OCI-LY7 (cell line): Measurements from ENCODE around the gene PLXNB1.

ENCODE experiments used
- EZH2phosphoT487 ChIP-seq: fragments of 200-600 bp; sonication (generic); IDR thresholded peaks from 2 replicates; pipeline ENCODE4 v1.6.1; 2018; ENCODE audit warnings: low read depth, borderline replicate concordance, mild to moderate bottlenecking, mixed run types, antibody characterized with exemption, low read length, moderate library complexity, mixed read lengths
- TF ChIP-seq, protein P1 (sequence below): fragments of 200-600 bp; sonication (generic); conservative IDR thresholded peaks from 2 replicates; pipeline ENCODE4 v1.5.1; 2014; ENCODE audit warnings: mild to moderate bottlenecking, antibody characterized with exemption, low read length, moderate library complexity, mixed read lengths

DNA sequence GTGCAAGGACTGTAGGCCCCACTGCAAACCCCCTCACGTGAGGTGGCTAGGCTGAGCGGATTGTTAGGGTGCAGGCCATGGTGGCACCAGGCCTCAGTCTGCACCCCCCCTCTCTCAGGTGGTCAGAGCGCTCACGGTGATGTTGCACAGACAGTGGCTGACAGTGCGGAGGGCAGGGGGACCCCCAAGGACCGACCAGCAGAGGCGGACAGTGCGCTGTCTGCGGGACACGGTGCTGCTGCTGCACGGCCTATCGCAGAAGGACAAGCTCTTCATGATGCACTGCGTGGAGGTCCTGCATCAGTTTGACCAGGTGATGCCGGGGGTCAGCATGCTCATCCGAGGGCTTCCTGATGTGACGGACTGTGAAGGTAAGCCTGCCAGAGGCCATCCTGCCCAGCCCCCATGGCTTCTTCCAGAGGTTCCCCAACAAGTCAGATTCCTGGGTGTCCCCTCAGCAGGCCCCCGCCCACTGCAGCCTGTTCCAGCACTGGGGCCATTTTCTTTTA lies 34.9 kb upstream of the PLXNB1 start:
- TF ChIP-seq, protein P1, sequence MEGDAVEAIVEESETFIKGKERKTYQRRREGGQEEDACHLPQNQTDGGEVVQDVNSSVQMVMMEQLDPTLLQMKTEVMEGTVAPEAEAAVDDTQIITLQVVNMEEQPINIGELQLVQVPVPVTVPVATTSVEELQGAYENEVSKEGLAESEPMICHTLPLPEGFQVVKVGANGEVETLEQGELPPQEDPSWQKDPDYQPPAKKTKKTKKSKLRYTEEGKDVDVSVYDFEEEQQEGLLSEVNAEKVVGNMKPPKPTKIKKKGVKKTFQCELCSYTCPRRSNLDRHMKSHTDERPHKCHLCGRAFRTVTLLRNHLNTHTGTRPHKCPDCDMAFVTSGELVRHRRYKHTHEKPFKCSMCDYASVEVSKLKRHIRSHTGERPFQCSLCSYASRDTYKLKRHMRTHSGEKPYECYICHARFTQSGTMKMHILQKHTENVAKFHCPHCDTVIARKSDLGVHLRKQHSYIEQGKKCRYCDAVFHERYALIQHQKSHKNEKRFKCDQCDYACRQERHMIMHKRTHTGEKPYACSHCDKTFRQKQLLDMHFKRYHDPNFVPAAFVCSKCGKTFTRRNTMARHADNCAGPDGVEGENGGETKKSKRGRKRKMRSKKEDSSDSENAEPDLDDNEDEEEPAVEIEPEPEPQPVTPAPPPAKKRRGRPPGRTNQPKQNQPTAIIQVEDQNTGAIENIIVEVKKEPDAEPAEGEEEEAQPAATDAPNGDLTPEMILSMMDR: no peak
- no peak for TF ChIP-seq EZH2phosphoT487
